OCI-LY3 (cell line): ENCODE results near the gene DHCR24.
"Not testable (repeated sequence)": the region's sequence is repeated elsewhere in the genome, so short reads cannot be mapped to it uniquely, and the experiment has no call there.

Experiments
- H2AFZ ChIP-seq: fragments of 200-600, 300-600 bp; shearing (Covaris generic); 2 replicates; pipeline ENCODE4 v1.6.0; 2014; ENCODE audit warnings: antibody characterized with exemption, low read depth, low read length
- H3K27ac ChIP-seq: fragments of 200-600, 300-600 bp; sonication (generic); 2 replicates; pipeline ENCODE4 v1.5.1; 2014; ENCODE audit warnings: mild to moderate bottlenecking, low read length, moderate library complexity, mixed read lengths
- H3K27me3 ChIP-seq: fragments of 200-600, 300-600 bp; sonication (generic); 2 replicates; pipeline ENCODE4 v1.6.1; 2014; ENCODE audit warnings: low read depth, low read length, mixed read lengths
- H3K36me3 ChIP-seq: fragments of 200-600, 300-600 bp; sonication (generic); replicated peaks from 2 replicates; pipeline ENCODE3; 2014; ENCODE audit warnings: low read depth, low read length, mixed read lengths
- H3K4me1 ChIP-seq: fragments of 300-600, 200-600 bp; sonication (generic); 2 replicates; pipeline ENCODE4 v1.6.1; 2014; ENCODE audit warnings: low read length, mixed read lengths
- H3K4me2 ChIP-seq: fragments of 200-600, 300-600 bp; sonication (generic); 2 replicates; pipeline ENCODE4 v1.6.1; 2014; ENCODE audit warnings: low read length, mixed read lengths
- H3K4me3 ChIP-seq: fragments of 300-600, 200-600 bp; sonication (generic); 2 replicates; pipeline ENCODE4 v1.5.1; 2014; ENCODE audit warnings: antibody characterized with exemption, mild to moderate bottlenecking, low read length, moderate library complexity
- H3K79me2 ChIP-seq: fragments of 300-600, 200-600 bp; shearing (Covaris generic); 2 replicates; pipeline ENCODE4 v1.6.1; 2014; ENCODE audit warnings: mild to moderate bottlenecking, low read length, mixed read lengths
- H3K9ac ChIP-seq: fragments of 300-600, 200-600 bp; shearing (Covaris generic); 2 replicates; pipeline ENCODE4 v1.6.0; 2014; ENCODE audit warnings: mild to moderate bottlenecking, low read length, moderate library complexity
- H3K9me3 ChIP-seq: fragments of 200-600, 300-600 bp; shearing (Covaris generic); 2 replicates; pipeline ENCODE4 v1.6.1; 2014; ENCODE audit warnings: low read length, mixed read lengths; ENCODE audit not compliant: insufficient read depth
- H4K20me1 ChIP-seq: fragments of 200-600, 300-600 bp; sonication (generic); 2 replicates; pipeline ENCODE4 v1.6.1; 2016; ENCODE audit warnings: low read length, mixed read lengths; ENCODE audit not compliant: insufficient read depth
- EZH2phosphoT487 ChIP-seq: fragments of 200-600 bp; shearing (Covaris generic); IDR thresholded peaks from 2 replicates; pipeline ENCODE4 v1.6.1; 2018; ENCODE audit warnings: antibody characterized with exemption, mixed run types, low read depth
- TF ChIP-seq, protein P1 (sequence below): fragments of 200-600, 300-600 bp; sonication (generic); IDR thresholded peaks from 2 replicates; pipeline ENCODE4 v1.5.1; 2014; ENCODE audit warnings: antibody characterized with exemption, low read length, low read depth

The DHCR24 gene

DNA sequence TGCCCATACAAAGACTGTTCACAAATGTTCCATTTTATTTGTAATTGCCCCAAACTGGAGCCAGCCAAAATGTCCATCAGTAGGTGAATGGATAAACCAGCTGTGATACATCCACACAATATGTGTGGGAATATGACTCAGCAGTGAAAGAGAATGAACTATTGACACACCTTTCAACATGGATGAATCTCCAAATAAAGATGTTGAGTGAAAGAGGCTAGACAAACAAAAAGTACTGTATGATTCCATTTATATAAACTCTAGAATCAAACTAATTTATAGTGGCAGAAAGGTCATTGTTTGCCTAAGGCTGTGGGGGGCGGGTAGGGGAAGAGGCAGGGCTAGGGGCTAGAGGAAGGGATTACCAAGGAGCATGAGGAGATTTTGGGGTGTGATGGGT is 4.5 kb downstream of the DHCR24 start:
- no peak overlapping the region for H3K9ac ChIP-seq
- H2AFZ ChIP-seq: no peak overlapping the region
- H3K4me2 ChIP-seq: no peak overlapping the region
- H3K4me1 ChIP-seq: peaks cover 17% of the 10 kb centered on the region
- H3K4me3 ChIP-seq: no peak overlapping the region
- H4K20me1 ChIP-seq: peaks cover 28% of the 10 kb centered on the region
- no peak overlapping the region for H3K27ac ChIP-seq
- TF ChIP-seq EZH2phosphoT487: no peak
- TF ChIP-seq, protein P1, sequence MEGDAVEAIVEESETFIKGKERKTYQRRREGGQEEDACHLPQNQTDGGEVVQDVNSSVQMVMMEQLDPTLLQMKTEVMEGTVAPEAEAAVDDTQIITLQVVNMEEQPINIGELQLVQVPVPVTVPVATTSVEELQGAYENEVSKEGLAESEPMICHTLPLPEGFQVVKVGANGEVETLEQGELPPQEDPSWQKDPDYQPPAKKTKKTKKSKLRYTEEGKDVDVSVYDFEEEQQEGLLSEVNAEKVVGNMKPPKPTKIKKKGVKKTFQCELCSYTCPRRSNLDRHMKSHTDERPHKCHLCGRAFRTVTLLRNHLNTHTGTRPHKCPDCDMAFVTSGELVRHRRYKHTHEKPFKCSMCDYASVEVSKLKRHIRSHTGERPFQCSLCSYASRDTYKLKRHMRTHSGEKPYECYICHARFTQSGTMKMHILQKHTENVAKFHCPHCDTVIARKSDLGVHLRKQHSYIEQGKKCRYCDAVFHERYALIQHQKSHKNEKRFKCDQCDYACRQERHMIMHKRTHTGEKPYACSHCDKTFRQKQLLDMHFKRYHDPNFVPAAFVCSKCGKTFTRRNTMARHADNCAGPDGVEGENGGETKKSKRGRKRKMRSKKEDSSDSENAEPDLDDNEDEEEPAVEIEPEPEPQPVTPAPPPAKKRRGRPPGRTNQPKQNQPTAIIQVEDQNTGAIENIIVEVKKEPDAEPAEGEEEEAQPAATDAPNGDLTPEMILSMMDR: no peak
- no peaks in the 10 kb centered on the region for H3K27me3 ChIP-seq
- peaks cover 89% of the 10 kb centered on the region for H3K79me2 ChIP-seq
- H3K36me3 ChIP-seq: peaks cover 37% of the 10 kb centered on the region
- H3K9me3 ChIP-seq: no peaks in the 10 kb centered on the region

- H3K9me3 ChIP-seq, H2AFZ ChIP-seq, H3K27ac ChIP-seq, H3K27me3 ChIP-seq, H3K9ac ChIP-seq, H3K4me3 ChIP-seq, H3K4me2 ChIP-seq: not testable (repeated sequence)
- Histone ChIP-seq H3K79me2 (peaks cover 86% of the 10 kb centered on the region), H3K4me1 (peaks cover 17% of the 10 kb centered on the region), H3K36me3 (peaks cover 37% of the 10 kb centered on the region), H4K20me1 (peaks cover 28% of the 10 kb centered on the region)
Measured at GRCh38 chr1:54881604-54882003, 5.4 kb downstream of the DHCR24 start.

- H3K9me3 ChIP-seq: no peaks in the 10 kb centered on the region
- peaks cover 37% of the 10 kb centered on the region for H3K36me3 ChIP-seq
- H3K4me1 ChIP-seq: peaks cover 6% of the 10 kb centered on the region
- peaks cover 16% of the 10 kb centered on the region for H4K20me1 ChIP-seq
- no peak overlapping the region for H3K9ac ChIP-seq
- no peak overlapping the region for H2AFZ ChIP-seq
- H3K4me2 ChIP-seq: no peak overlapping the region
- H3K79me2 ChIP-seq: peaks cover 69% of the 10 kb centered on the region
- no peak overlapping the region for H3K27ac ChIP-seq
- TF ChIP-seq EZH2phosphoT487: no peak
- TF ChIP-seq, protein P1: no peak
- no peaks in the 10 kb centered on the region for H3K27me3 ChIP-seq
- no peak overlapping the region for H3K4me3 ChIP-seq
Measured at GRCh38 chr1:54879872-54880271, 7.1 kb downstream of the DHCR24 start.

DNA sequence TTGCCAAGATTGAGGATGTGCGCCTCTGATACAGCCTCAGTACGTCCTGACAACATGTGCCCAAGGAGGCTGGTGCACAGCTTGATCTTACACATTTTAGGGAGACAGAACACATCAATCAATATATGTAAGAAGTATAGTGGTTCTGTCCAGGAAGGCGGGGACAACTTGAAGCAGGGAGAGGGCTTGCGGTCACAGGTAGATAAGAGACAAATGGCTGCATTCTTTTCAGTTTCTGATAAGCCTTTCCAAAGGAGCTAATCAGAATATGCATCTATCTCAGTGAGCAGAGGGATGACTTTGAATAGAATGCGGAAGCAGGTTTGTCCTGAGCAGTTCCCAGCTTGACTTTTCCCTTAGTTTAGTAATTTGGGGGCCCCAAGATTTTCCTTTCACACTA is 10.2 kb downstream of the DHCR24 start:
- Histone ChIP-seq H2AFZ (no peak overlapping the region), H3K36me3 (peaks cover 17% of the 10 kb centered on the region), H3K4me2 (no peak overlapping the region), H3K9ac (no peak overlapping the region), H3K79me2 (peaks cover 40% of the 10 kb centered on the region), H4K20me1 (no peaks in the 10 kb centered on the region), H3K27me3 (no peaks in the 10 kb centered on the region), H3K4me1 (no peaks in the 10 kb centered on the region), H3K27ac (no peak overlapping the region), H3K4me3 (no peak overlapping the region), H3K9me3 (no peaks in the 10 kb centered on the region)
- no peak for TF ChIP-seq EZH2phosphoT487
- TF ChIP-seq, protein P1: no peak

- no peak for TF ChIP-seq EZH2phosphoT487
- TF ChIP-seq, protein P1: no peak
- Histone ChIP-seq H3K4me1 (no peaks in the 10 kb centered on the region), H3K4me3 (no peak overlapping the region), H3K27me3 (no peaks in the 10 kb centered on the region), H3K36me3 (peaks cover 29% of the 10 kb centered on the region), H4K20me1 (no peaks in the 10 kb centered on the region), H3K79me2 (peaks cover 22% of the 10 kb centered on the region), H3K27ac (no peak overlapping the region), H2AFZ (no peak overlapping the region), H3K4me2 (no peak overlapping the region), H3K9me3 (no peaks in the 10 kb centered on the region), H3K9ac (no peak overlapping the region)
Measured at GRCh38 chr1:54875000-54875399, 12.0 kb downstream of the DHCR24 start.
